IMR-90 (cell line): Measurements from ENCODE around the gene GATA2. TPM values are rescaled to one million over a fixed set of nuclear protein-coding genes. Genes with fewer than 3 reads are reported as not detected.

Experiments used
- ATAC-seq: fragments of 200-7000 bp; cut with Tn5 transposase; 2 replicates; pipeline ENCODE4 v1.9.1; 2020; ENCODE audit warnings: low read depth, mild to moderate bottlenecking, moderate library complexity
- BruUV-seq: library from RNA; stranded (reverse); fragments of 400-500 nt; replicated peaks from 2 replicates; lab custom pipeline; 2021; lab: Mats Ljungman, UMichigan
- CTCF ChIA-PET: fragments of 300-600 bp; formaldehyde crosslinking; extraction: SDS; loops from one replicate; lab custom pipeline; 2021; ENCODE audit warnings: antibody characterized with exemption; lab: Yijun Ruan, JAX
- POLR2A ChIA-PET: fragments of 300-600 bp; sonication (Branson Sonifier 250); formaldehyde crosslinking; loops from one replicate; lab custom pipeline; 2022; ENCODE audit warnings: antibody characterized with exemption; ENCODE audit not compliant: unreplicated experiment; lab: Charles Lee
- DNase-seq: peaks from one replicate; pipeline ENCODE4 v3.0.0; 2013
- H2AFZ ChIP-seq: replicated peaks from 2 replicates; pipeline ENCODE3; 2013; ENCODE audit warnings: low read length, mild to moderate bottlenecking; ENCODE audit not compliant: poor library complexity
- H2AK5ac ChIP-seq: 2 replicates; pipeline ENCODE4 v1.6.1; 2013; ENCODE audit warnings: low read depth, low read length, inconsistent platforms
- H2AK9ac ChIP-seq: replicated peaks from 2 replicates; pipeline ENCODE3; 2013; ENCODE audit warnings: mild to moderate bottlenecking, low read depth, low read length, moderate library complexity; ENCODE audit not compliant: poor library complexity
- H2BK120ac ChIP-seq: 2 replicates; pipeline ENCODE4 v1.6.1; 2013; ENCODE audit warnings: low read depth, low read length, inconsistent platforms
- H2BK15ac ChIP-seq: 3 replicates; pipeline ENCODE4 v1.6.1; 2013; ENCODE audit warnings: low read depth, low read length, inconsistent platforms
- H2BK20ac ChIP-seq: 2 replicates; pipeline ENCODE4 v1.6.1; 2013; ENCODE audit warnings: low read depth, mild to moderate bottlenecking, inconsistent platforms, low read length, moderate library complexity
- H2BK5ac ChIP-seq: 2 replicates; pipeline ENCODE4 v1.6.1; 2013; ENCODE audit warnings: mild to moderate bottlenecking, low read depth, low read length, inconsistent platforms; ENCODE audit not compliant: poor library complexity, severe bottlenecking
- H3K14ac ChIP-seq: replicated peaks from 2 replicates; pipeline ENCODE4 v1.6.1; 2013; ENCODE audit warnings: low read depth, low read length, inconsistent platforms
- H3K18ac ChIP-seq: 2 replicates; pipeline ENCODE4 v1.6.1; 2013; ENCODE audit warnings: low read depth, low read length, control low read depth
- H3K23ac ChIP-seq: 2 replicates; pipeline ENCODE4 v1.6.1; 2013; ENCODE audit warnings: low read depth, low read length, inconsistent platforms
- H3K27ac ChIP-seq: 2 replicates; pipeline ENCODE4 v1.5.1; 2013; ENCODE audit warnings: mild to moderate bottlenecking, control low read depth, low read length; ENCODE audit not compliant: insufficient read depth
- H3K27me3 ChIP-seq: 2 replicates; pipeline ENCODE4 v1.6.1; 2013; ENCODE audit warnings: low read length; ENCODE audit not compliant: control insufficient read depth, insufficient read depth
- H3K36me3 ChIP-seq: 2 replicates; pipeline ENCODE4 v1.6.1; 2013; ENCODE audit warnings: low read length, mixed read lengths; ENCODE audit not compliant: control insufficient read depth, insufficient read depth
- H3K4ac ChIP-seq: 2 replicates; pipeline ENCODE4 v1.6.1; 2013; ENCODE audit warnings: low read depth, low read length, inconsistent platforms
- H3K4me1 ChIP-seq: 2 replicates; pipeline ENCODE4 v1.6.1; 2013; ENCODE audit warnings: low read length, mixed read lengths; ENCODE audit not compliant: control insufficient read depth, insufficient read depth
- H3K4me2 ChIP-seq: 2 replicates; pipeline ENCODE4 v1.6.1; 2013; ENCODE audit warnings: low read depth, mild to moderate bottlenecking, control low read depth, low read length, moderate library complexity
- H3K4me3 ChIP-seq: 2 replicates; pipeline ENCODE4 v1.5.1; 2013; ENCODE audit warnings: low read depth, mild to moderate bottlenecking, control low read depth, low read length, moderate library complexity; ENCODE audit not compliant: insufficient read depth
- H3K56ac ChIP-seq: 2 replicates; pipeline ENCODE4 v1.6.1; 2013; ENCODE audit warnings: low read length, inconsistent platforms; ENCODE audit not compliant: insufficient read depth; ENCODE audit errors: extremely low read depth
- H3K79me1 ChIP-seq, 2 experiments: 2 replicates each; pipeline ENCODE4 v1.6.1; 2013; ENCODE audit warnings: low read length in 2 of 2, inconsistent platforms in 1 of 2, low read depth in 1 of 2
- H3K9ac ChIP-seq: 2 replicates; pipeline ENCODE4 v1.6.1; 2013; ENCODE audit warnings: low read depth, low read length, control low read depth
- H3K9me1 ChIP-seq: 2 replicates; pipeline ENCODE4 v1.6.1; 2013; ENCODE audit warnings: low read length, inconsistent platforms; ENCODE audit not compliant: insufficient read depth
- H3K9me3 ChIP-seq: 2 replicates; pipeline ENCODE4 v1.6.1; 2013; ENCODE audit warnings: low read length; ENCODE audit not compliant: control insufficient read depth, insufficient read depth
- H4K20me1 ChIP-seq: 2 replicates; pipeline ENCODE4 v1.6.1; 2013; ENCODE audit warnings: low read length, inconsistent platforms; ENCODE audit not compliant: insufficient read depth
- H4K5ac ChIP-seq: 2 replicates; pipeline ENCODE4 v1.6.1; 2013; ENCODE audit warnings: mild to moderate bottlenecking, low read depth, low read length, control low read depth
- H4K8ac ChIP-seq, 2 experiments: 2 replicates each; pipeline ENCODE4 v1.6.1; 2013; ENCODE audit warnings: low read depth in 2 of 2, low read length in 2 of 2, control low read depth in 1 of 2, inconsistent platforms in 1 of 2
- H4K91ac ChIP-seq: 2 replicates; pipeline ENCODE4 v1.6.1; 2013; ENCODE audit warnings: low read depth, low read length, inconsistent platforms; ENCODE audit not compliant: insufficient read depth
- CHD1 ChIP-seq: IDR thresholded peaks from 2 replicates; pipeline ENCODE4 v1.6.1; 2012; ENCODE audit warnings: low read depth, low read length, improper control_type of control experiment
- RCOR1 ChIP-seq: IDR thresholded peaks from 2 replicates; pipeline ENCODE4 v1.6.1; 2012; ENCODE audit warnings: mild to moderate bottlenecking, low read length, improper control_type of control experiment; ENCODE audit not compliant: insufficient replicate concordance
- WGBS, 2 experiments: methylation state at CpG; one replicate each; pipeline versions ENCODE4 v1.1.5 to v1.1.7; 2013; ENCODE audit warnings: missing lambda C conversion rate in 2 of 2; ENCODE audit not compliant: insufficient read length in 1 of 2; ENCODE audit errors: extremely low coverage in 2 of 2; 5-methylcytosine and 5-hydroxymethylcytosine counted together
- dilution Hi-C: fragments of 300-500 bp; cut with HindIII; formaldehyde crosslinking; loops from one replicate; pipeline ENCODE4 v1.14.3; 2018; ENCODE audit warnings: low sequenced_read_pairs; ENCODE audit not compliant: unreplicated experiment
- in situ Hi-C: fragments of 300-500 bp; cut with MboI; formaldehyde crosslinking; loops from 3 replicates; pipeline ENCODE4 v1.14.3; 2019; ENCODE audit warnings: low sequenced_read_pairs, inconsistent platforms, mixed read lengths
- intact Hi-C: fragments of 100-400 bp; cut with micrococcal nuclease; formaldehyde crosslinking; loops from 2 replicates; pipeline ENCODE4 v1.10.0; 2022
- polyA plus RNA-seq, 3 experiments: library from polyadenylated mRNA; depleted of rRNA; stranded (reverse); fragments of >200 nt; gene quantifications; 2 replicates each; pipeline ENCODE4 v1.2.3, GENCODE V29; 2012; ENCODE audit warnings: low replicate concordance in 1 of 3
- total RNA-seq: library from RNA; depleted of rRNA; stranded (reverse); fragments of >200 nt; gene quantifications from 2 replicates; pipeline ENCODE4 v1.2.3, GENCODE V29; 2012

GATA2 gene
- total and polyA plus RNA-seq, 2 of the 4 experiments (the other 2 are of a cell fraction): 2.2 to 13.5 TPM

GRCh38 chr3:128462931-128463330 is 30.1 kb downstream of the GATA2 start:
- no peak overlapping the region for H4K91ac ChIP-seq
- BruUV-seq: no TSS peak
- H3K56ac ChIP-seq: no peak overlapping the region
- POLR2A ChIA-PET: no interaction called here
- ATAC-seq (no peak), DNase-seq (no peak)
- dilution Hi-C loops (no loop called here), intact Hi-C loops (no loop called here), in situ Hi-C loops (no loop called here)
- H2BK20ac ChIP-seq: no peak overlapping the region
- H3K4ac ChIP-seq: no peak overlapping the region
- no peak overlapping the region for H2BK120ac ChIP-seq
- no peak overlapping the region for H2AK9ac ChIP-seq
- no peaks in the 10 kb centered on the region for H3K79me1 ChIP-seq
- no peak overlapping the region for H2BK5ac ChIP-seq
- H2AFZ ChIP-seq: no peak overlapping the region
- H3K4me1 ChIP-seq: no peaks in the 10 kb centered on the region
- H3K14ac ChIP-seq: no peak overlapping the region
- H4K5ac ChIP-seq: no peak overlapping the region
- no peak overlapping the region for H4K8ac ChIP-seq
- no peak overlapping the region for H2AK5ac ChIP-seq
- no peak overlapping the region for H3K23ac ChIP-seq
- no peaks in the 10 kb centered on the region for H3K36me3 ChIP-seq
- H3K27ac ChIP-seq: no peak overlapping the region
- H2BK15ac ChIP-seq: no peak overlapping the region
- H3K9ac ChIP-seq: no peak overlapping the region
- H4K20me1 ChIP-seq: no peaks in the 10 kb centered on the region
- peaks cover 4% of the 10 kb centered on the region; the same call in 1 of the 2 replicates for H3K9me1 ChIP-seq
- H3K18ac ChIP-seq: no peak overlapping the region
- CTCF ChIA-PET: no interaction called here
- 57% methylated on average over 9 of the region's 20 CpGs; no CpG with 5 or more reads in 1 of the 2 experiments for whole genome bisulfite sequencing, 2 experiments
- H3K9me3 ChIP-seq: no peaks in the 10 kb centered on the region
- H3K4me2 ChIP-seq: no peak overlapping the region
- peaks cover 57% of the 10 kb centered on the region for H3K27me3 ChIP-seq
- H3K4me3 ChIP-seq: no peak overlapping the region
- TF ChIP-seq CHD1 (no peak), RCOR1 (no peak)
